ENCODE data around the gene VSIR.

Gene VSIR

GRCh38 chr10:71746344-71747037, 26.8 kb downstream of the VSIR start:
- peak; percentile 25 for DNase-seq

GRCh38 chr10:71745664-71746250, 27.6 kb downstream of the VSIR start:
- no peak for DNase-seq

- no peak for DNase-seq
Measured at GRCh38 chr10:71744897-71745663, 28.2 kb downstream of the VSIR start.

GRCh38 chr10:71743866-71744265, 29.5 kb downstream of the VSIR start:
- DNase-seq: no peak

- DNase-seq: no peak
Measured at GRCh38 chr10:71743089-71743838, 30.1 kb downstream of the VSIR start.

GRCh38 chr10:71742301-71743088, 30.8 kb downstream of the VSIR start:
- no peak for DNase-seq

- DNase-seq: no peak
Measured at GRCh38 chr10:71741671-71742070, 31.6 kb downstream of the VSIR start.

- DNase-seq: no peak
Measured at GRCh38 chr10:71741029-71741428, 32.3 kb downstream of the VSIR start.

GRCh38 chr10:71740069-71740653, 33.2 kb downstream of the VSIR start:
- peak; percentile 36 for DNase-seq

- DNase-seq: no peak
Measured at GRCh38 chr10:71739358-71739900, 33.9 kb downstream of the VSIR start.

- no peak for DNase-seq
Measured at GRCh38 chr10:71737834-71738197, 35.5 kb downstream of the VSIR start.

- no peak for DNase-seq
Measured at GRCh38 chr10:71737001-71737833, 36.1 kb downstream of the VSIR start.

GRCh38 chr10:71736570-71736952, 36.8 kb downstream of the VSIR start:
- DNase-seq: no peak

GRCh38 chr10:71735709-71736569, 37.4 kb downstream of the VSIR start:
- no peak for DNase-seq

- DNase-seq: no peak
Measured at GRCh38 chr10:71734797-71735196, 38.5 kb downstream of the VSIR start.

- DNase-seq: no peak
Measured at GRCh38 chr10:71731791-71732190, 41.5 kb downstream of the VSIR start.

GRCh38 chr10:71729161-71729636, 44.1 kb downstream of the VSIR start:
- DNase-seq: peak; percentile 70

GRCh38 chr10:71727738-71728737, 45.3 kb downstream of the VSIR start:
- DNase-seq: no peak
